Cardiac fibroblast (primary cell): Measurements from ENCODE around the gene ACBD4.

Source experiments
- DNase-seq, 2 donors: peaks; one replicate each; pipeline versions ENCODE4 v3.0.0 to v3.0.0-alpha.2; 2010; ENCODE audit warnings: low read depth in 2 of 2
- H3K4me3 ChIP-seq, 2 donors: replicated peaks in 1 of 2; 1 replicate in 1 of 2; 2 replicates in 1 of 2; pipeline ENCODE4 v1.5.1; 2011; ENCODE audit warnings: low read depth in 2 of 2, low read length in 2 of 2, mild to moderate bottlenecking in 2 of 2, moderate library complexity in 1 of 2
- CTCF ChIP-seq: IDR thresholded peaks from one replicate; pipeline ENCODE4 v1.5.1; 2011; ENCODE audit warnings: low read depth, mild to moderate bottlenecking, low read length, inconsistent platforms

The ACBD4 gene

GRCh38 chr17:45113424-45113754, 22.1 kb upstream of the ACBD4 start:
- TF ChIP-seq CTCF: no peak
- H3K4me3 ChIP-seq: no peak overlapping the region
- DNase-seq: no peak

GRCh38 chr17:45114117-45114932, 21.2 kb upstream of the ACBD4 start:
- DNase-seq: no peak
- no peak for TF ChIP-seq CTCF
- H3K4me3 ChIP-seq: no peak overlapping the region

- TF ChIP-seq CTCF: no peak
- no peak for DNase-seq
- H3K4me3 ChIP-seq: no peak overlapping the region
These were observed 20.4 kb upstream of the ACBD4 start for GRCh38 chr17:45115015-45115625.

GRCh38 chr17:45115871-45116270, 19.6 kb upstream of the ACBD4 start:
- no peak overlapping the region for H3K4me3 ChIP-seq
- no peak for TF ChIP-seq CTCF
- DNase-seq: no peak

- TF ChIP-seq CTCF: no peak
- no peak overlapping the region for H3K4me3 ChIP-seq
- no peak for DNase-seq
These were observed 19.0 kb upstream of the ACBD4 start for GRCh38 chr17:45116434-45117016.

GRCh38 chr17:45117334-45117733, 18.2 kb upstream of the ACBD4 start:
- no peak overlapping the region for H3K4me3 ChIP-seq
- no peak for TF ChIP-seq CTCF
- DNase-seq: no peak
